Measurements from ENCODE around the gene MCOLN2. TPM values are rescaled to one million over a fixed set of nuclear protein-coding genes. Genes with fewer than 3 reads are reported as not detected.
"Not testable (repeated sequence)": the region's sequence is repeated elsewhere in the genome, so short reads cannot be mapped to it uniquely, and the experiment has no call there.

Gene MCOLN2
- total RNA-seq, 1 experiment from 2014 or later: 1.4 TPM

DNA sequence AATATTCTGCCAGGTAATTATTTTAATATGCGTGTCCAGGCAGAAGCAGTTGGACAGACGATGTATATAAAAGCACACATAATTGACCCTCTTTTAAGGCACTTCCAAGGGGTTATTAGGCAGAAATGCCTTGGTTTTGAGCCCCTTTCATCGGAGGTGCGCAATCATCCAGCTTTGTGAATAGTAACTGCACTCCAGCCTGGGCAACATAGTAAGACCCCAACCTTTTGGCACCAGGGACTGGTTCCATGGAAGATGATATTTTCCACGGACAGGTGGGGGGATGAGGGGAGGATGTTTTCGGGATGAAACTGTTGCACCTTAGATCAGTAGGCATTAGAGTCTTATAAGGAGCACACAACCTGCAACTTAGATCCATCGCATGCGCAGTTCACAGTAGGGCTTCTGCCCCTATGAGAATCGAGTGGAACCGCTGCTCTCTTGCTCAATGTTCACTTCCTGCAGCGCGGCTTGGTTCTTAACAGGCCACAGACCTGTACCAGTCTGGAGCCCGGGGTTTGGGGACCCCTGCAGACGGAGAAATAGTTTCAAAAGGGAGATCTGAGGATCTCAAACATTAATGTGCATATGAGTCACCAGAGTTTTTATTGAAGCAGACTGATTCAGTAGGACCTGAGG, 1.8 kb upstream of the MCOLN2 start:
- Histone ChIP-seq H3K36me3 (no peaks in the 10 kb centered on the region), H3K27me3 (replicated peaks) (peaks cover 43% of the 10 kb centered on the region), H3K27ac (no peak overlapping the region), H3K4me3 (no peak overlapping the region), H3K9me3 (replicated peaks) (no peaks in the 10 kb centered on the region), H3K4me1 (replicated peaks) (peaks cover 8% of the 10 kb centered on the region)
- no peak for DNase-seq (ENCODE audit: low read depth in 1 of 2, low spot score in 2 of 2)

DNA sequence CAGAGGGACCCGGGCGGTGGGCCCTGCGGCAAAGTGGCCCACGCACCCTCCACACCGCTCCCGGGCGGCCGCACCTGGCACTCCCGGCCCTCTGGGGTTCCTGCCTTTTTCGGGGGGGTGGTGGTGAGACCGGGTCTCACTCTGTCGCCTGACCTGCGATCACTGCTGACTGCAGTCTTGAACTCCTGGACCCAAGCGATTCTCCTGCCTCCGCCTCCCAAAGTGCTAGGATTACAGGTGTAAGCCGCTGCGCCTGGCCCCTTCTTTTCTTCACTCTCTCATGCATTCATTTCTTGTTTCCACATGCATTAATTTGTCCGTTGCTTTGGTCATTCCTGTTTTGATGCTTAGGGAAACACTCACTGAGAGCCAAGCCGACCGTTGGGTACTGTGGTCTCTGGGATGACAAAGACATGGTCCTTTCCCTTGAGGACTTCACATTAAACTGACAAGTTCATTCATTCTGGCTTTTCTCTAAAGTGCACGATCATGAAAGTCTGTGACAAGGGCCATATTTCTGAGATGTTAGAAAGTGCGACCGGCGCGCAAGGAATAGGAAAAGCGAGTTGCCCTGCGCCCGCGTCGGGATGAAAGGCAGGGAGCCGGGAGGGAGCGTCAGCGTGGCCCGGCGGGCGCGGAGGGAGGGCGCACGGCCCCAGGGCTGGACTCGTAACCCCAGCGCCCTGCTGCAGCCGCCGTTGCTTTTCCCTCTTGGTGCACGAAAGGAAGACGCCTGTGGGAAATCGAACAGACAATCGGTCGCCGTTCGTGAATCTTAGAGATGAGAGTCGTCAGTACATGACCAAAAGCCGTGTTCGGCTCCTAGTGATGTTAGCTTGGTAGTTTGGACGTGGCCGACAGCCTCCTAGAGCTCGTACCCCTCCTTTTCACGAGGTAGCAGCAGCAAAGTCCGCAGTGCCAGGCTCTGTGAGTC, 1.0 kb upstream of the MCOLN2 start:
- H3K27me3 ChIP-seq (replicated peaks): peaks cover 43% of the 10 kb centered on the region
- no peaks in the 10 kb centered on the region for H3K36me3 ChIP-seq
- H3K4me3 ChIP-seq: no peak overlapping the region
- peaks cover 8% of the 10 kb centered on the region for H3K4me1 ChIP-seq (replicated peaks)
- H3K27ac ChIP-seq: no peak overlapping the region
- DNase-seq (ENCODE audit: low read depth in 1 of 2, low spot score in 2 of 2): no peak
- no peaks in the 10 kb centered on the region for H3K9me3 ChIP-seq (replicated peaks)

DNA sequence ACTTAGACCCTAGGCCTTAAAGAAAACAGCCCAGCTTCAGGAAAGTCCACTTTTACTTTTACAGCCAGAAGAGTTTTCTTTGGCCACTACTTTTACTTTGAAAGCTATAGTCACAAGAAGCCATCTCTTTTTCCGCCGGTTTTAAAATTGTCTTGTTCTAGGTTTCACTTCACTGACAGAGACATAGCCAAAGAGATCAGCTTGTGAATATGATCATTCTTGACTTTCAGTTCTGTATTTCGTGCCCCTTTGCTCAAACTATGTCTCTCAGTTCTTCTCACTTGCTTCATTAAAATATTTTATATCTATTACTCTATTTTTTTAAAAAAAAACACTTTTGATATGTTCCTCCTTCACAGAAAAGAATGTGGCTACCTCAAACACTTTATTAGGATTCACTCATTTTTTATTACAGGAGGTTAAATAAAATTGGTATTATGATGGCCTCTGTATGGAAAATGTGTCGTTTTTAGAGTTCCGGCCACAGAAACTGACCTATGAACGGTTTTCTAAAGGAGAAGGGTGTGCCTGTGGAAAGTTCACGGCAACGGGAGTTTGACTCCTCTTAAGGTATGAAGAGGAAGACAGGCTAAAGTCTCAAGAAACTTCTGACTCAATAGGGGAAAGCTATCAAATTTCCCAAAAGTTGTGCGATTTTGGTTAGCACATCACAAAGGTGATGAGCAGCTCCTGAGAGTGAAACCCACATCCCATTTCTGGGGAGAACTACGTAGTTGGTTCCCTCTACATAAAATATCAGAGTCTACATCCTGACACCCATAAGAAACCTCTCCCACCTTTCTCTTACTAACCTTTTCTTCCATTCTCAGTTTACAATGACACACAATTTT, 1.2 kb downstream of the MCOLN2 start:
- DNase-seq (ENCODE audit: low read depth in 1 of 2, low spot score in 2 of 2): no peak
- Histone ChIP-seq H3K4me1 (replicated peaks) (peaks cover 8% of the 10 kb centered on the region), H3K9me3 (replicated peaks) (no peaks in the 10 kb centered on the region), H3K27me3 (replicated peaks) (peaks cover 38% of the 10 kb centered on the region), H3K27ac (no peak overlapping the region), H3K36me3 (no peaks in the 10 kb centered on the region), H3K4me3 (no peak overlapping the region)

DNA sequence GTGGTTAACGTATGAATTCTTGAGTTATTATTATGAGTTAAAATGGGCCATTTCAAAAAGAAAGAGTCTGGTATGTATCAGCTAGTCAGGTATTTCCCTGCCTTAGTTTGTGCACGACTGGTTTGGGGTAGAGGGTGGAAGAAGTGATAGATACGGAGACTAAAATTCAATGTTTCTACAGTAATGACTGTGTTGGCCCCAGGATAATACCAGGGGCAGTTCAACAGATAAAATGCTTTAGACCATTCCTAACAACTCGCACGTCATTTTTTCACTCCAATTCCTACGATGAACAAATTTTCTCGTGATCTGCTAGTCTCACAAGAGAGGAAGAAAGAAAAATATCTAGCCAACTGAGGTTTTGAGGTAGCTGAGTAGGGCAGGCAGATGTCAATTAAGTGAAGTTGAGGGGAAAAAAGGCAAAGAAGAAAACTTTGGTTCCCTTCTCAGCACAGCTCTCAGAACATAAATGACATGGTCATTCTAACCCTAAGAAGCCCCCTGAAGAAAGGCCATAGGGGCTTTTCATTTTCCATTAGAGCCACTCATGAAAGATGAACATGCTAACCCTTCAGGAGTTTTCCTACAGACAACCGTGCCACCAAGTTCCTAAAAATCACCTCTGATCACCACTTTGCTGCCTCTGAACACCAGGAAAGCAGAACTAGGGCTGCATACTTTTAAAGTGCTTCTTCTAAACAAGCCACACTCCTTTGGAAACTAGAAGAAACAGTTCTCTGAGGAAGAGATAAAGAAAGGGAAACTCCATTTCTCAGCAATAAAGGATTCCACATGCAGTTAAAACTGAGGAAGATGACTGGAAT, 5.6 kb downstream of the MCOLN2 start:
- no peaks in the 10 kb centered on the region for H3K9me3 ChIP-seq (replicated peaks)
- no peaks in the 10 kb centered on the region for H3K36me3 ChIP-seq
- H3K27me3 ChIP-seq (replicated peaks): peaks cover 9% of the 10 kb centered on the region; the same call in 1 of the 2 replicates
- no peak overlapping the region for H3K27ac ChIP-seq
- DNase-seq (ENCODE audit: low read depth in 1 of 2, low spot score in 2 of 2): no peak
- H3K4me1 ChIP-seq (replicated peaks): no peaks in the 10 kb centered on the region
- no peak overlapping the region for H3K4me3 ChIP-seq

DNA sequence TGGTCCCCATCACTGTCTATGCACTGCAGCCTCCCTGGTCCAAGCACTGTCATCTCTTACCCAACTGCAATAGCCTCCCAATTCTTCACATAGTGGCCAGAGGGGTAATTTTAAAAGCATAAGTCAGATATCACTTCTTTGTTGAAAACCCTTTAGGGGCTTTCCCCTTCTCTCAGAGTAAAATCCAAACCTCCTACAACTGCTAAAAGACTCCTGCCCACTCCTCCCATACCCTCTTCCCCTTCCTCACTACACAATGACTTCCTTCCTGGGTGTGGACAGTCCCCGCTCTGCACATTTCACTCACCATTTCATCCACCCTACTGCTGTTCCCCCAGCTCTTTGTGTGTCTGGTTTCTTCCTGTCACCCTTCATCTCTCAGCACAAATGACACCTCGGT, 8.3 kb downstream of the MCOLN2 start:
- no peaks in the 10 kb centered on the region for H3K9me3 ChIP-seq (replicated peaks)
- DNase-seq (ENCODE audit: low read depth in 1 of 2, low spot score in 2 of 2): no peak
- no peak overlapping the region for H3K27ac ChIP-seq
- no peaks in the 10 kb centered on the region for H3K4me1 ChIP-seq (replicated peaks)
- H3K4me3 ChIP-seq: no peak overlapping the region
- H3K36me3 ChIP-seq: no peaks in the 10 kb centered on the region
- no peaks in the 10 kb centered on the region for H3K27me3 ChIP-seq (replicated peaks)

DNA sequence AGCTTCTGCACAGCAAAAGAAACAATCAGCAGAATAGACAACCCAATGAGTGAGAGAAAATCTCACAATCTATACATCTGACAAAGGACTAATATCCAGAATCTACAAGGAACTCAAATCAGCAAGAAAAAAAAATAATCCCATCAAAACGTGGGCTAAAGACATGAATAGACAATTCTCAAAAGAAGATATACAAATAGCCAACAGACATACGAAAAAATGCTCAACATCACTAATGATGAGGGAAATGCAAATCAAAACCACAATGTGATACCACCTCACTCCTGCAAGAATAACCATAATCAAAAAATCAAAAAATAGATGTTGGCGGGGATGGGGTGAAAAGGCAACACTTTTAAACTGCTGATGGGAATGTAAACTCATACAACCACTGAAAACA, 10.4 kb downstream of the MCOLN2 start:
- H3K4me3 ChIP-seq; H3K27me3 ChIP-seq (replicated peaks); H3K27ac ChIP-seq; H3K9me3 ChIP-seq (replicated peaks); H3K36me3 ChIP-seq; DNase-seq (ENCODE audit: low read depth in 1 of 2, low spot score in 2 of 2); H3K4me1 ChIP-seq (replicated peaks): not testable (repeated sequence)

DNA sequence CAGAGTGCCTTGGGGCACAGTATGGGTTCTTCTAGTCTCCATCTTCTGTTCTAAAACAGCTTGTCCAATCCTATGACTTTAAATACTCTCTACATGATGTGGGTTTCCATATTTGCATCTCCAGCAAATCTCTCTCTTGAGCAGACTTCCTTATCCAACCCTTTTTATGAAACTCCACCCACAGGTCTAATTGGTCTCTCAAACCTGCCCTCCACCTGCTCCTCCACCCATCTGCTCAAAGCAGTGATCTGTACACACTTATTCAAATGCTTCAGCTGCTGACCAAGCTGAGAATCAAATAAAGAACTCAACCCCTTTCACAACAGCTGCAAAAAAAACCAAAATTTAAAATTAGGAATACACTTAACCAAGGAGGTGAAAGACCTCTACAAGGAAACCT, 11.5 kb downstream of the MCOLN2 start:
- no peak overlapping the region for H3K4me3 ChIP-seq
- H3K27ac ChIP-seq: no peak overlapping the region
- no peaks in the 10 kb centered on the region for H3K4me1 ChIP-seq (replicated peaks)
- no peaks in the 10 kb centered on the region for H3K27me3 ChIP-seq (replicated peaks)
- no peaks in the 10 kb centered on the region for H3K36me3 ChIP-seq
- no peaks in the 10 kb centered on the region for H3K9me3 ChIP-seq (replicated peaks)
- no peak for DNase-seq (ENCODE audit: low read depth in 1 of 2, low spot score in 2 of 2)

DNA sequence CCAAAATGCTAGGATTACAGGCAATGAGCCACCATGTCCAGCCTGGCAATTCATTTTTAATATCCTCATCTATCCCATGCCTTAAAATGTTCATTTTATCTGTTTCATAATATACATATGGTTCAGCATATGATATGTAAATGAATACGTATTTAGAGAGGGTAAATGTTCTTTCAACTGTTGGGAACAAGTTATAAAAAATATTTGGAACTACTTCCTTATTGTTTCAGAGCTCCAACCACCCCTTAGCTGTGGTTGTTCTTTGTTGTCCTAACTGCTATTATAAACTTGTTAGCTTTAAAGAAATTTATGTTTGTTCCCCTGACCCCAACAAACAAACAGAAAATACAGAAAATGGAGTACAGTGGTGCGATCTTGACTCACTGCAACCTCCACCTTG, 14.5 kb downstream of the MCOLN2 start:
- no peaks in the 10 kb centered on the region for H3K9me3 ChIP-seq (replicated peaks)
- no peak overlapping the region for H3K4me3 ChIP-seq
- DNase-seq (ENCODE audit: low read depth in 1 of 2, low spot score in 2 of 2): no peak
- no peak overlapping the region for H3K27ac ChIP-seq
- no peaks in the 10 kb centered on the region for H3K4me1 ChIP-seq (replicated peaks)
- no peaks in the 10 kb centered on the region for H3K36me3 ChIP-seq
- no peaks in the 10 kb centered on the region for H3K27me3 ChIP-seq (replicated peaks)

DNA sequence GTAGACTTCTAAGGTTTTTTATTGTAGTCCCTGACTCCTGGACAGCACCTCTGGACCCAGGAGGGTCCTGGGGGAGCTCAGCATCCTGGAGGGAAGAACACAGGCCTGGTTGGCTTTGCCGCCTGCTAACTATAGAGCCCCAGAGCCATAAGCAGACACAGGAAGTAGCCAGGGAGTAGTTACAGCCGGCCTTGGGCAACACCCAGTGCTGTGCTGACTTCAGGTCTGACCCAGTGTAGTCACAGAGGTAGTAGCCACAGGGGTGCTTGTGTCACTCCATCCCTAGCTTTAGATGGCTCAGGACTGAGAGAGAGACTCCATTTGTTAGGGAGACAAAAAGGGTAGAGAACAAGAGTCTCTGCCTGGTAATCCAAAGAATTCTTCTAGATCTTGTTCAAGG, 21.9 kb downstream of the MCOLN2 start:
- no peak overlapping the region for H3K27ac ChIP-seq
- peaks cover 10% of the 10 kb centered on the region for H3K4me1 ChIP-seq (replicated peaks)
- H3K4me3 ChIP-seq: no peak overlapping the region
- DNase-seq (ENCODE audit: low read depth in 1 of 2, low spot score in 2 of 2): no peak
- H3K27me3 ChIP-seq (replicated peaks): no peaks in the 10 kb centered on the region
- H3K9me3 ChIP-seq (replicated peaks): no peaks in the 10 kb centered on the region
- H3K36me3 ChIP-seq: no peaks in the 10 kb centered on the region

DNA sequence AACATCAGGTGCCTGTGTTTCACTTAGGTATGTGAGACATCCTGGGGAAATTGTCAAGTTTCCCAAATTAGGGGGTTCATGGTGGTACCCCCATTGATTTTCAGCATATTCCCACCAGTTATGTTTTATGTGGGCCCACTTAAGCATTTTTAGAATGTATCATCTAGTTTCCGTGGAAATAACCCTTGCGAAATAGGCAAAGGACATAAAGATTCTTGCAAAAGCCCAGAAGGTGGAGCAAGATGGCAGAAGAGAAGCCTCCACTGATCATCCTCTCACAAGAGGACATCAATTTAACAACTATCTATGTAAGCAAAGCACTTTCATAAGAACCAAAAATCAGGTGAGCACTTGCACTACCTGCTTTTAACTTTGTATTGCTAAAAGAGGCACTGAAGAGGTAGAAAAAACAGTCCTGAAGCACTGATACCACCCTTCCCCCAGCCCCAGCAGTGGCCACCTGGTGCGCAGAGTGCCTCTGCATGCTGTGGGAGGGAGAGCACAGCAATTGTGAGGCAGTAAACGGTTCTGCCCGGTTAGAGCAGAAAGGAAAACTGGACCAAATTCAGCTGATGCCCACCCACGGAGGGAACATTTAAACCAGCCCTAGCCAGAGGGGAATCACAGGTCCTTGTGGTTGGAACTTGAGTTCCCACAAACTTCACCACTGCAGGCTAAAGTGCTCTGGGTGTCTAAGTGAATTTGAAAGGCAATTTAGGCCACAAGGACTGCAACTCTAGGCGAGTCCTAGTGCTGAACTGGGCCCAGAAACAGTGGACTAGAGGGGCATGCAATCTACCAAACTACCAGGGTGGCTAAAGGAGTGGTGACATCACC, 23.2 kb downstream of the MCOLN2 start:
- Histone ChIP-seq H3K4me3 (no peak overlapping the region), H3K9me3 (replicated peaks) (no peaks in the 10 kb centered on the region), H3K27ac (no peak overlapping the region), H3K4me1 (replicated peaks) (peaks cover 10% of the 10 kb centered on the region), H3K36me3 (no peaks in the 10 kb centered on the region), H3K27me3 (replicated peaks) (no peaks in the 10 kb centered on the region)
- peak in 1 of 2 experiments; percentile 36 for DNase-seq (ENCODE audit: low read depth in 1 of 2, low spot score in 2 of 2)

DNA sequence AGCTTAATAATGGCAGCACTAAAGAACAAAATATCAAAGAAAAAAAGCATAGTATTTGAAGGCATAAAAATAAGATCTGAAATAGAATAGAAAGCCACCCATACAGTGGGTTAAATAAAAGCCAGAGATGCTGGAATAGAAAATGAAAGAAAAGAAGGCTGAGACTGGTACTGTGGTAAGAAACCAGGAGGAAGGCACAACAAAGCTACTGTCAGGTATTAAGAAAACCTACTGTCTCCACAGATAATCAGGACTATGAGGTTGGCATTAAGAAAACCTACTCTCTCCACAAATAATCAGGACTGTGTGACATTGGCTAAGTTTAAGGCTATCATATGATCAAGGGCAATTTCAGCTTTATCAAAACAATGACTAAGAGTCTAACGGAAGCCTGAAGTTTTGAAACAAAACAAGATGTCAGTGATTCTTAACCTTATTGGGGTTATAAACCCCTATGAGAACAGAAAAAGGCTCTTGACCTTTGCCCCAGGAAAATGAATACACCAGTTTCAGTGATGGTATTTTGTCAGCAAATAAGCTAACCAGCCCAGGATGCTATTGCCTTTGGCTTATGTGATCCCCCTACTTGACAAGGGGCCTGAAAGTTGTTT, 24.4 kb downstream of the MCOLN2 start:
- no peaks in the 10 kb centered on the region for H3K9me3 ChIP-seq (replicated peaks)
- DNase-seq (ENCODE audit: low read depth in 1 of 2, low spot score in 2 of 2): no peak

DNA sequence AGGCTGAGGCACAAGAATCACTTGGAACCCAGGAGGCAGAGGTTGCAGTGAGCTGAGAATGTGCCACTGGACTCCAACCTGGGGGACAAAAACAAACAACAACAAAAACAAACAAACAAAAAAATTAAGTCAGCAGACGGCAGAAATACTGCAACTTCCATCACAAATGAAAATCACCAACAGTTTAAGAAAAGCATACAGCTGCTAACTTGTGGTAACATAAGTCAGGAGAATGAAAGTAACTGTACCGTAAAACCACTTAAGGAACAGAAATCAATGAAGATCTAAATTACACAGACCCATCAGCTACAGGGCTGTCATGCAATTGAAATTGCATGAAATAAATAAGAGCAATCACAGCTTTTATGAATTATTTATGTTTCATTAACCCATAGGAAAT, 25.0 kb downstream of the MCOLN2 start:
- no peaks in the 10 kb centered on the region for H3K9me3 ChIP-seq (replicated peaks)
- no peaks in the 10 kb centered on the region for H3K36me3 ChIP-seq
- H3K4me1 ChIP-seq (replicated peaks): peaks cover 10% of the 10 kb centered on the region
- no peaks in the 10 kb centered on the region for H3K27me3 ChIP-seq (replicated peaks)
- no peak overlapping the region for H3K27ac ChIP-seq
- no peak for DNase-seq (ENCODE audit: low read depth in 1 of 2, low spot score in 2 of 2)
- H3K4me3 ChIP-seq: no peak overlapping the region

More for the DNA sequence above, 24.4 kb downstream of the MCOLN2 start:
- H3K36me3 ChIP-seq: no peaks in the 10 kb centered on the region
- H3K27me3 ChIP-seq (replicated peaks): no peaks in the 10 kb centered on the region
- peaks cover 10% of the 10 kb centered on the region for H3K4me1 ChIP-seq (replicated peaks)
- H3K27ac ChIP-seq: no peak overlapping the region
- no peak overlapping the region for H3K4me3 ChIP-seq
